CD4-positive, alpha-beta T cell treated with Interleukin-4 for 4 hours (primary cell): Measurements from ENCODE around the gene RIMBP2.

Source experiments
- DNase-seq: peaks from one replicate; pipeline ENCODE4 v3.0.0-alpha.2; 2020

RIMBP2 gene

GRCh38 chr12:130435331-130435730 lies 280.8 kb downstream of the RIMBP2 start:
- DNase-seq, result no peak

- DNase-seq, result no peak
Observed at GRCh38 chr12:130434560-130434959, 281.5 kb downstream of the RIMBP2 start.

GRCh38 chr12:130433834-130434233 lies 282.3 kb downstream of the RIMBP2 start:
- no peak for DNase-seq

- no peak for DNase-seq
Observed at GRCh38 chr12:130433411-130433810, 282.7 kb downstream of the RIMBP2 start.

GRCh38 chr12:130431176-130431575 lies 284.9 kb downstream of the RIMBP2 start:
- DNase-seq, result no peak

DNA sequence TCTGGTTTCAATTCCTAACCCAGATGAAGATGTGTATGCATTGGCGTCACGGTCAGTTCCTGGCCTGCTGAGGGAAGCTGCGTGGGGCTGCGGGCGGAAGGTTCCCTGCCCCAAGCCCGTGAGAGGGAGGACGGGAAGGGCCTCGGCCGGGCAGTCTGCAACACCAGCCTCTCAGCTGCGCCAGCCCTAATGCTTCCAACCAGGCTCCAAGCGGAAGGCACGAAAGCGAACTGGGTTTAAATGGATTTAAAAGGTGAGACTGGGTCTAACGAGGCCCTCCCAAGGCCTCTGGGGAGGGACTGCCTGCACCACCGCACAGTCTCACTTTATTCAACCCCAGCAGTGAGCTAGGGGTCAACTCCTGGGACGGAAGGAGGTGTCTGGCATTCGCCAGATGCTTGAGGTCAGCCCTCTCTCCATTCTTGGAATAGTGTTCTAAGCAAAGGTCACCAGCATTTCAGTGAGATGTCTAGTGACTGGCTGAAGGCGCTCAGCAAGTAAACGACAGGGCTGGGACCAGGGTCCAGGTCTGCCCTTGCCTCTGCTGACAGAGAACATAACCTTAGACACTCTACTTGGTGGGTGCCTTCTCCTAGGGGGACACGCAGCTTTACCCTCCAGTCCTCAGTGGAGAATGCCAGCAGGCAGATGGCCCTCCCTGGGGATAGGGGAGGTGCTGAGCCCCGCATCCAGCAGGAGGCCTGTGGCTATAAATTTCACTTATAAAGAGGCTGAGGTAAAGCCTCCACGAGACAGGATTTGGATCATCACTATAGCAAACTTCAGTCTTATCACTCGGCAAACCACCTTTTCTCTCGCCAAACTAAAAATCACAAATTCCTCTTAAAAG lies 286.2 kb downstream of the RIMBP2 start:
- DNase-seq, result no peak

DNA sequence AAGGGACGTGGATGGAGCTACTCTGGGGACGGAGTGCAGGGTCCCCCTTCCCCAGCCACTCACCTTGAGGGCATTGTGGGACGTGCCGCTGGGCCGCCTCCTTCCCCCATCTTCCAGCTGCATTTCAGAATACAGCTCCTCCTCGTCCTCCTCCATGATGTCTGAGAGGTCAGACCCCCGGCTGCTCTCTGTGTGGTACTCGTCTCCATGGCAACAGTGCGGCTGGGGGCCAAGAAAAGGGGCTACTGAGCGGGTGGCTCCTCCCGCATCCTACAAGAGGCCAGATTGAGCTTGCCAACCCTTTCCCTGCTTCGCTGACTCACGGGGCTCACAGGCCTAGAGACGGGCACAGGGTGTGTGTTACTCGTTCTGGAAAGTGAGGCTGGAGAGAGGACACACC lies 288.0 kb downstream of the RIMBP2 start:
- no peak for DNase-seq

DNA sequence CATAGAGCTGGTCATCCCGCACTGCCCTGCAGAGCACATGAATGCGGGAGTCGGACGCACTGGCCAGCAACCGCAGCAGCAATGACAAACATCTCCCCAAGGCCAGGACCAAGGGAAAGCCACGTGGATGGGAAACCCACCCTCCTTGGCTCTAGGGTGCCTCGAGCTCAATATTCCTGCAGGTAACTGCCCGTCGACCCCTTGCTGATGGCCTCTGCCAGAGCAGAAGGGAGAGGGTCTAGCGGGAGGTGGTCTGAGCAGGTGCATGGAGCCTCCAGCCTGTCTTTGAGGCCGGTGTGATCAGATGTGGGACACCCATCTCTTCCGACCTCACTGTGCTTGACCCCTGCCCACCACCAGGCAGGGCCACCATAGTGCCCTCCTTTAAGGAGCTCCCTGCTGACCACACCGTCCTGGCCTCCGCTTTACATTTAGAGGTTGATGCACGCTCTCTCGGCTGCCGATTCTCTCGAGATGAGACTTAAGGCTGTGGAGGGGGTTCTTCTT lies 288.7 kb downstream of the RIMBP2 start:
- no peak for DNase-seq

DNA sequence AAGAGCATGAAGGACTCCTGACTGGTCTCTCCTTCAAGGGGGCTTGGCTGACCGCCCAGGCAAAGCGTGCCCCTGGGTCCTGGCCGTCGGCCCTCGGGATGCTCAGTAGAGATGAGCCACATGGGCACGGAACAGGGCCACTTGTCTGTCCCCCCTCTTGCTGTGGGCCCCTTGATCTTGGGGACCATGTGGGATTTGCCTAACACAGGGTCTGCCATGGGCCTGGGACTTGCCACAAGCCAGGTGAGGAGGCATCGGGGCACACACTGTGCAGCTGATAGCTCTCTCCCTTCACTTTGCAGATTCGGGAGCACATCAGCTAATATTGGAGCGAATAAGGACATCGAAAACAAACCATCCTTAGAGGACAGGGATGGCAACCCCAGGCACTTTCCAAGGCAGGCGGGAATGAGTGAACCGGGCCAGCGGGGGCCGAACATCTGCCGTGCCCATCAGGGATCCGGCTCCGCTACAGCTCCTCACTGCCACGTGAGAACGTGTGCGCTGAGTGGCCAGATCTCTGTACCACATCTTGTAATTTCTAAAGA lies 290.3 kb downstream of the RIMBP2 start:
- no peak for DNase-seq

GRCh38 chr12:130424858-130425697 lies 291.0 kb downstream of the RIMBP2 start:
- no peak for DNase-seq

DNA sequence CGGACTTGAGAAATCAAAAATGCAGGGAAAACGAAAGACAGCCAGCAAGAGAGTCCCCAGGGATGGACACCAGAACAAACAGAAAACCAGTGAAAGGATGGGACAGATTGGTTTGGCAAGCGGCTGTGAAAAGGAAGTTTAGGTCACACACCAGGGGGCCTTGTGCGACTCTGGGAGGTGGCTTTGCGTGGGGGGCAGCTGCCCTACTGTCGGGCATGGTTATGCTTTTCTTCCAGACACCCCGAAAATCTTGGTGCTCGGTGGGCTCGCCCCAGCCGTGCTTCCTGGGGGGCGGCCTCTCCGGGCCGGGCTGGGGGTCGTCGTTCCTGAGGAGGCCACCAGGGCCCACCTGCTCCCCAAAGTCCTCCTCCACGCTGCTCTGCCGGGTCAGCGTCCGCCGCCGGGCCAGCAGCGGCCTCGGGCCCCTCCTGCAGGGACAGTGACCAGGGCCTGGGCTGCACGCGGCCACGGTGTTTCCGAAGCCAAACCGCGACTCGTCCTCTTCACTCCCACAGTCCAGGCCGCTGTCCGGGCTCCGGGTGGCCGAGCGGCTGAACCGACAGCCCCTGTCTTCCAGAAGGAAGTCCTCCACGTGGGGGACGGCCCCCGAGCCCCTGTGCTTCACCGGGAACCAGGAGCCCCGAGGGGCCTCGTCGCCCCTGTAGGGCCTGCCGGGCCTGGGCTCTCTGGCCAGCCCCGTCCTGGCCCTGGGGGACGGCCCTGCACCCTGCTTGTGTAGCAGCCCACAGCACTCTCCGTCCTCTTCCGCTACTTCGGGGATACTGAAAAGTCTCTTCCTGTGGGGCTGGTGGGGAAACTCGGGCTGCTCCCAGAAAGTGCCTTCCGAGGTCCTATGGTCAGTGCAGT lies 291.9 kb downstream of the RIMBP2 start:
- DNase-seq, result no peak

DNA sequence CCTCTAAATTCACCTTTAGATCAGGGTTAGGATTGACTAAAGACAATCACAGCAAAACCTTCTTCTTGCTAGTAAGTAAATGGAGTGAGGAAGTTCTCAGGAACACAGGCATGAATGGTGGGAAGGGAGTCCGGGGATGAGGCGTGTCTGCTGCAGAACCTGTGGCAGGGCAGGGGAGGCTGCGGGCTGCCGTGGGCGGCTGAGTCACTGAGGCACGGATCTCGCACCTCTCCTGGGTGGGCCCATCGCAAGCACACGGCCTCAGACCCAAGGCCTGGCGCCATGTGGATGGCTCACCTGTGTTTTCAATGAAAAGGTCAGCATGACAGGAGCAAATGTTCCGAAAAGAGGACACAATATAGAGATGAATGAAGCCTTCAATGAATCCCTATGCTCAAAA lies 293.0 kb downstream of the RIMBP2 start:
- DNase-seq, result no peak

DNA sequence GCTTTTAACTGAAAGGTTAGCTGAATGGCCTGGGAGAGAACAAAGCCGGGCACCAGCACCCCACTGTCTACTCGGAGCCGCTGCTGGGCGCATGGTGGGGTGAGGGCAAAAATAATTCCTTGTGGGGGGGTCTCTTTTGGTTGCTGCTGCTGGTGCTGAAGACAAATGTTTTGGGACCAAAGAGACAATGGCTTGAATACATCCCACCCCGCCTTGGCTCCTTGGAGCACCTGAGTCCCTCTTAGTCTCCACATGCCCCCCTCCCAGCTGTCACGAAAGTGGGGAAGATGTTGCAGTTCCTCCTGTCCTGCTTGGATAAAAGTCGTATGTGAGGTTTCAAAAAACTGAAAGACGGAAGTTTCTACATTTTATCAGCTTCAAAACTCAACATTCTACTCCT lies 293.4 kb downstream of the RIMBP2 start:
- no peak for DNase-seq

GRCh38 chr12:130421896-130422295 lies 294.2 kb downstream of the RIMBP2 start:
- no peak for DNase-seq

GRCh38 chr12:130420071-130420470 lies 296.0 kb downstream of the RIMBP2 start:
- DNase-seq, result no peak

DNA sequence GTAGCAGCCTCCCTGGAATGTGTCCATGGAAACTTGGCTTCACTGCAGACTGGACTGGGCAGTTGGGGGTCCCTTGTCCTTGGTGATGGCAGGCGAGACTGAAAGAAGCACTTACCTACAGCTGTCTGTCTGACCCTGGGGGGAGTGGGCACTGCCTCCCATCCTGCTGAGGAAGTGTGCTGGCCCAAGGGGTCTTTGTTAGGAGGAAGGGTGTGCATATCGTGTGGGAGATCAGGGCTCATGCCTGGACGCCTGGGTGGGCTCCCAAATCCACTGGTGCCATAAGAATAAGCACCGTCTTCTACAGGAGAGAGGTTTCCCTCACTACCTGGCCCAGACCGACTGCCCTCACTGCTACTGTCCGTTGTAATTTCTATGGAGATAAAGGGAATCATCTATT lies 297.0 kb downstream of the RIMBP2 start:
- no peak for DNase-seq

GRCh38 chr12:130418251-130418650 lies 297.8 kb downstream of the RIMBP2 start:
- no peak for DNase-seq

GRCh38 chr12:130414381-130414780 lies 301.7 kb downstream of the RIMBP2 start:
- no peak for DNase-seq

GRCh38 chr12:130413909-130414308 lies 302.2 kb downstream of the RIMBP2 start:
- DNase-seq, result no peak

DNA sequence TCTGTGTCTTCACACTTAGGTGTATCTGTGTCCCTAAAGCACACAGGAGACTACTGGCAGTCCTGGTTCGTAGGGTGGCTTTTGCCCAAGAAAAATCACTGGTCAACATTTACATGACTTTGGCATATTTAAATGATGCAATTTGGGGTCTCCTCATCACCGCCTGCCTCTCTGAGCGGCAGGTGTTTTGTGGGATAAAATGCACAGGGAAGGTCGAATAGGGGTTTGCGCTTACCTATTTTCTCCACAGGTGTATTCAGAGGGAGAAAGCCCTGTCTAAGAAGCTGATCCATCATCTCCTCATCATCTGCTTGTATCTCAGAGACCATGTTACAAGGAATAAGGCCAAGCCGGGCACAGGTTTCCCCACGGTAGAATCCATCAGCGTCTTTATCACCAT lies 303.7 kb downstream of the RIMBP2 start:
- DNase-seq, result no peak

DNA sequence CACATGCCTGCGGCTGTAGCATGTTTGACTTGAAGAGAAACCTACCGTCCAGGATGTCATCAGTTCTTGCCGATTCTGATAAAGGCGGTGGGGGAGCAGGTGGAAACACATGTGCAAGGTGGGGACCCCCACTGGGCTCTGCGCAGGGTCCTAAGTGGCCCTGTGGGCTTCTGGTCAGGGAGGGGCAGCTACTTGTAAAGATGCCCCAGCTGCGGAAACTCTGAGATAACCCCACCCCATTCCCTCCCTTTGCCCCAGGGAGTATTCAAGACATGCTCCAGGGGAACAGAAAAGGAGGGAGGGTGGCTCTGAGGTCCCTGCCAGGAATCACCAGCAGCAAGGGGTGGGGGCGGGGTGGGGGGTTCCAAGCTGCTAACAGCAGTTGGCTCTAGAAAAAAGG lies 310.8 kb downstream of the RIMBP2 start:
- DNase-seq, result no peak

GRCh38 chr12:130401703-130402102 lies 314.4 kb downstream of the RIMBP2 start:
- no peak for DNase-seq
